Astrocyte (in vitro differentiated cells and primary cell): ENCODE data around the gene RNF144A. TPM values are rescaled to one million over a fixed set of nuclear protein-coding genes. Genes with fewer than 3 reads are reported as not detected.

ENCODE experiments used
- DNase-seq: peaks from one replicate; pipeline ENCODE4 v3.0.0-alpha.2; 2010; ENCODE audit warnings: low read depth
- FAIRE-seq: peaks from 2 replicates; lab custom pipeline; 2011; peaks lifted over from hg19 to GRCh38; lab: Jason Lieb, UNC
- H2AFZ ChIP-seq: 2 replicates; pipeline ENCODE4 v1.6.0; 2012; ENCODE audit warnings: low read depth, low read length, inconsistent platforms
- H3K27ac ChIP-seq: 2 replicates; pipeline ENCODE4 v1.5.1; 2011; ENCODE audit warnings: low read depth, low read length, inconsistent platforms
- H3K27me3 ChIP-seq: 2 replicates; pipeline ENCODE4 v1.6.0; 2011; ENCODE audit warnings: low read length, inconsistent platforms; ENCODE audit not compliant: insufficient read depth
- H3K36me3 ChIP-seq: 2 replicates; pipeline ENCODE4 v1.5.1; 2011; ENCODE audit warnings: low read length, inconsistent platforms; ENCODE audit not compliant: insufficient read depth
- H3K4me1 ChIP-seq: 2 replicates; pipeline ENCODE4 v1.5.1; 2011; ENCODE audit warnings: low read length, inconsistent platforms; ENCODE audit not compliant: insufficient read depth
- H3K4me2 ChIP-seq: 2 replicates; pipeline ENCODE4 v1.6.0; 2012; ENCODE audit warnings: low read length, inconsistent platforms
- H3K4me3 ChIP-seq: 2 replicates; pipeline ENCODE4 v1.5.1; 2011; ENCODE audit warnings: low read depth, mild to moderate bottlenecking, low read length, inconsistent platforms; ENCODE audit not compliant: insufficient read depth
- H3K79me2 ChIP-seq: 2 replicates; pipeline ENCODE4 v1.6.0; 2012; ENCODE audit warnings: mild to moderate bottlenecking, low read length, inconsistent platforms; ENCODE audit not compliant: insufficient read depth
- H3K9ac ChIP-seq: 2 replicates; pipeline ENCODE4 v1.6.0; 2012; ENCODE audit warnings: mild to moderate bottlenecking, low read length, inconsistent platforms
- H3K9me3 ChIP-seq: 2 replicates; pipeline ENCODE4 v1.5.1; 2012; ENCODE audit warnings: low read depth, mild to moderate bottlenecking, low read length, inconsistent platforms; ENCODE audit not compliant: insufficient read depth
- H4K20me1 ChIP-seq: 2 replicates; pipeline ENCODE4 v1.6.0; 2012; ENCODE audit warnings: low read length, inconsistent platforms; ENCODE audit not compliant: insufficient read depth
- H3K27ac Mint-ChIP-seq: one replicate; pipeline ENCODE4 v1.8.0; 2021; ENCODE audit warnings: mild to moderate bottlenecking, mixed read lengths; ENCODE audit not compliant: unreplicated experiment
- H3K27me3 Mint-ChIP-seq: one replicate; pipeline ENCODE4 v1.8.0; 2021; ENCODE audit warnings: low read depth, mixed read lengths; ENCODE audit not compliant: unreplicated experiment
- H3K36me3 Mint-ChIP-seq: one replicate; pipeline ENCODE4 v1.8.0; 2021; ENCODE audit warnings: low read depth, mixed read lengths; ENCODE audit not compliant: unreplicated experiment
- H3K4me1 Mint-ChIP-seq: one replicate; pipeline ENCODE4 v1.8.0; 2021; ENCODE audit warnings: low read depth, mixed read lengths; ENCODE audit not compliant: unreplicated experiment
- H3K4me3 Mint-ChIP-seq: one replicate; pipeline ENCODE4 v1.8.0; 2021; ENCODE audit warnings: mild to moderate bottlenecking, moderate library complexity, mixed read lengths; ENCODE audit not compliant: unreplicated experiment
- H3K9me3 Mint-ChIP-seq: one replicate; pipeline ENCODE4 v1.8.0; 2021; ENCODE audit warnings: mild to moderate bottlenecking, mixed read lengths; ENCODE audit not compliant: unreplicated experiment
- CTCF ChIP-seq: IDR thresholded peaks from 2 replicates; pipeline ENCODE4 v1.5.1; 2011; ENCODE audit warnings: low read depth, mild to moderate bottlenecking, inconsistent platforms, low read length, moderate library complexity; ENCODE audit not compliant: insufficient read depth
- EZH2 ChIP-seq: IDR thresholded peaks from 2 replicates; pipeline ENCODE4 v1.6.1; 2012; ENCODE audit warnings: mild to moderate bottlenecking, low read length, inconsistent platforms; ENCODE audit not compliant: insufficient read depth
- total RNA-seq: library from RNA; stranded (reverse); gene quantifications from 2 replicates; pipeline ENCODE4 v1.2.1, GENCODE V29; 2021

RNF144A gene
- total RNA-seq, 1 donor from 2014 or later = 4.9 TPM

- Histone ChIP-seq H3K4me1 (peaks cover 4% of the 10 kb centered on the region), H3K9me3 (no peaks in the 10 kb centered on the region), H3K27ac (no peak overlapping the region), H4K20me1 (no peaks in the 10 kb centered on the region), H3K79me2 (no peaks in the 10 kb centered on the region), H3K9ac (no peak overlapping the region), H3K36me3 (no peaks in the 10 kb centered on the region), H3K4me3 (no peak overlapping the region), H3K27me3 (peaks cover 2% of the 10 kb centered on the region), H3K4me2 (no peak overlapping the region), H2AFZ (no peak overlapping the region)
- TF ChIP-seq CTCF (no peak), EZH2 (no peak)
- no peak for DNase-seq
- no peak overlapping the region for H3K27ac Mint-ChIP-seq
- no peak overlapping the region for H3K4me3 Mint-ChIP-seq
- H3K4me1 Mint-ChIP-seq = peaks cover 6% of the 10 kb centered on the region
- FAIRE-seq = no peak
- peaks cover 3% of the 10 kb centered on the region for H3K36me3 Mint-ChIP-seq
- peaks cover 6% of the 10 kb centered on the region for H3K9me3 Mint-ChIP-seq
- H3K27me3 Mint-ChIP-seq = peaks cover 3% of the 10 kb centered on the region
These were observed 53.3 kb downstream of the RNF144A start for GRCh38 chr2:6970551-6970950.

GRCh38 chr2:6970976-6971480 lies 53.8 kb downstream of the RNF144A start:
- Histone ChIP-seq H3K4me3 (no peak overlapping the region), H4K20me1 (no peaks in the 10 kb centered on the region), H3K79me2 (no peaks in the 10 kb centered on the region), H3K27me3 (peaks cover 2% of the 10 kb centered on the region), H3K4me2 (no peak overlapping the region), H2AFZ (no peak overlapping the region), H3K4me1 (peaks cover 8% of the 10 kb centered on the region), H3K9ac (no peak overlapping the region), H3K36me3 (no peaks in the 10 kb centered on the region), H3K9me3 (no peaks in the 10 kb centered on the region), H3K27ac (no peak overlapping the region)
- Mint-ChIP-seq H3K27ac (no peak overlapping the region), H3K4me1 (peaks cover 6% of the 10 kb centered on the region), H3K4me3 (no peak overlapping the region), H3K9me3 (peaks cover 6% of the 10 kb centered on the region), H3K27me3 (peaks cover 3% of the 10 kb centered on the region), H3K36me3 (peaks cover 3% of the 10 kb centered on the region)
- TF ChIP-seq CTCF = no peak
- TF ChIP-seq EZH2 = no peak
- DNase-seq = no peak
- no peak for FAIRE-seq

- H3K27me3 ChIP-seq = peaks cover 2% of the 10 kb centered on the region
- Mint-ChIP-seq H3K27ac (no peak overlapping the region), H3K27me3 (peaks cover 3% of the 10 kb centered on the region), H3K9me3 (peaks cover 6% of the 10 kb centered on the region), H3K4me3 (no peak overlapping the region), H3K4me1 (peaks cover 6% of the 10 kb centered on the region), H3K36me3 (peaks cover 3% of the 10 kb centered on the region)
- no peaks in the 10 kb centered on the region for H3K79me2 ChIP-seq
- peaks cover 9% of the 10 kb centered on the region for H3K4me1 ChIP-seq
- TF ChIP-seq CTCF (no peak), EZH2 (no peak)
- FAIRE-seq (no peak), DNase-seq (no peak)
- H3K9ac ChIP-seq = no peak overlapping the region
- no peak overlapping the region for H2AFZ ChIP-seq
- no peak overlapping the region for H3K27ac ChIP-seq
- no peaks in the 10 kb centered on the region for H3K9me3 ChIP-seq
- H3K4me2 ChIP-seq = no peak overlapping the region
- no peak overlapping the region for H3K4me3 ChIP-seq
- H3K36me3 ChIP-seq = no peaks in the 10 kb centered on the region
- no peaks in the 10 kb centered on the region for H4K20me1 ChIP-seq
These were observed 54.3 kb downstream of the RNF144A start for GRCh38 chr2:6971502-6971901.
